ENCODE data around the gene CCNT1. TPM values are rescaled to one million over a fixed set of nuclear protein-coding genes. Genes with fewer than 3 reads are reported as not detected.

Gene CCNT1
- total and polyA plus RNA-seq, 2 experiments from 2014 or later: 5.5 to 19.3 TPM

DNA sequence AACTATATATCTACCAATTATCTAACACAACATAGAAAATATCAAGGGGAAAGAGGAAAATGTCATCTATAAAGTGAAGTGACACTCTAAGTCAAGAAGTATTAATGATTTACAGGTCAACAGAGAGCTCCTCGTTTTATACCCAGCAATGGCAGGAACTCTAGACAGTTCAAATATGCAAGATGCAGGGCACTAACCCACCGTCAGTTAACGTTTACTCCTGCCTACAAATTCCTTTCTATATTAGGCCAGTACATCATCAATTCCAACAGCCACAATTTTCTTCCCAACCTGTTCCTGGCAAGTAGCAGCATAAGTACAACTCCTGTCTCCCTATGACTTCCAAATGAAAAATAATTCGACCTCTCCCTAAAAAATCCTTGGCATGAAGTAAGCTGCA, 25.5 kb downstream of the CCNT1 start:
- 74 to 75% methylated on average over 4 of the region's 4 CpGs for WGBS, 2 experiments (ENCODE audit: low coverage in 1 of 2, low lambda C conversion rate in 2 of 2, missing lambda C conversion rate in 2 of 2)

DNA sequence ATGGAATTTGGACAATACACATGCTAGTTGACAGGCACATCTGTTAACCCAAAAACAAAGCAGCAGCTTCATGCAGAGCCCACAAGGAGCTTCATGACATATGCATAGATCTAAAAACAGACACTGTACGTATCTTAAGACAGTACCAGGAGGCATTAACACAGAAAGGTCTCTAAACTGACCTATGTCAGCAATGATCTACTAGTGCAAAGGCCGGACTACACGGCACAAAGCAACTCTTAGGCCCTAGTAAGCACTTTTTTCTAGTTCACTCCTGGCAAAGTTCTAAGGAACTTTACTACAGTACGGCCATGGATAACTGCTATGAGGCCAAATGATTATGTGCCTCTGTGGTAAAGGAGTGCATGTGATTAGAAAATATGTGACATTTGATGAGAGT, 26.1 kb downstream of the CCNT1 start:
- Histone ChIP-seq H3K9me3 (ENCODE audit: low read depth) (no peaks in the 10 kb centered on the region), H3K27me3 (replicated peaks; ENCODE audit: insufficient read depth) (no peaks in the 10 kb centered on the region), H3K4me2 (ENCODE audit: unreplicated experiment) (no peak overlapping the region), H4K20me1 (ENCODE audit: insufficient read depth) (peaks cover 7% of the 10 kb centered on the region; the same call in 1 of the 2 replicates), H2AFZ (no peak overlapping the region), H3K9ac (no peak overlapping the region), H3K79me2 (ENCODE audit: insufficient read depth) (peaks cover 55% of the 10 kb centered on the region), H3K27ac (no peak overlapping the region), H3K4me1 (ENCODE audit: insufficient read depth) (no peaks in the 10 kb centered on the region), H3F3A (ENCODE audit: insufficient read depth) (peaks cover 23% of the 10 kb centered on the region), H3K9me2 (ENCODE audit: insufficient read depth) (no peaks in the 10 kb centered on the region), H3K4me3 (no peak overlapping the region), H3K36me3 (ENCODE audit: low read depth) (peaks cover 72% of the 10 kb centered on the region)
- WGBS, 2 experiments (ENCODE audit: low coverage in 1 of 2, low lambda C conversion rate in 2 of 2, missing lambda C conversion rate in 2 of 2): 86 to 87% methylated on average over 4 of the region's 4 CpGs
- TF ChIP-seq EZH2 (IDR thresholded peaks at IDR 0.05; ENCODE audit: insufficient read depth, poor library complexity, severe bottlenecking) (no peak), EZH2phosphoT487 (IDR thresholded peaks at IDR 0.05; ENCODE audit: insufficient read depth, low read depth) (no peak)
- in situ Hi-C loops (cut with MboI): no loop called here
- no peak for DNase-seq

More for the DNA sequence above, 25.5 kb downstream of the CCNT1 start:
- no peak for DNase-seq
- H3K9ac ChIP-seq: no peak overlapping the region
- H2AFZ ChIP-seq: no peak overlapping the region
- H3K4me2 ChIP-seq (ENCODE audit: unreplicated experiment): no peak overlapping the region
- peaks cover 23% of the 10 kb centered on the region for H3F3A ChIP-seq (ENCODE audit: insufficient read depth)
- H4K20me1 ChIP-seq (ENCODE audit: insufficient read depth): peaks cover 7% of the 10 kb centered on the region; the same call in 1 of the 2 replicates
- no peak for TF ChIP-seq EZH2phosphoT487 (IDR thresholded peaks at IDR 0.05; ENCODE audit: insufficient read depth, low read depth)
- no peak for TF ChIP-seq EZH2 (IDR thresholded peaks at IDR 0.05; ENCODE audit: insufficient read depth, poor library complexity, severe bottlenecking)
- no peaks in the 10 kb centered on the region for H3K27me3 ChIP-seq (replicated peaks; ENCODE audit: insufficient read depth)
- no peak overlapping the region for H3K27ac ChIP-seq
- in situ Hi-C loops (cut with MboI): no loop called here
- peaks cover 60% of the 10 kb centered on the region for H3K79me2 ChIP-seq (ENCODE audit: insufficient read depth)
- no peak overlapping the region for H3K4me3 ChIP-seq
- no peaks in the 10 kb centered on the region for H3K4me1 ChIP-seq (ENCODE audit: insufficient read depth)
- H3K9me2 ChIP-seq (ENCODE audit: insufficient read depth): no peaks in the 10 kb centered on the region
- H3K36me3 ChIP-seq (ENCODE audit: low read depth): peaks cover 78% of the 10 kb centered on the region
- H3K9me3 ChIP-seq (ENCODE audit: low read depth): no peaks in the 10 kb centered on the region

DNA sequence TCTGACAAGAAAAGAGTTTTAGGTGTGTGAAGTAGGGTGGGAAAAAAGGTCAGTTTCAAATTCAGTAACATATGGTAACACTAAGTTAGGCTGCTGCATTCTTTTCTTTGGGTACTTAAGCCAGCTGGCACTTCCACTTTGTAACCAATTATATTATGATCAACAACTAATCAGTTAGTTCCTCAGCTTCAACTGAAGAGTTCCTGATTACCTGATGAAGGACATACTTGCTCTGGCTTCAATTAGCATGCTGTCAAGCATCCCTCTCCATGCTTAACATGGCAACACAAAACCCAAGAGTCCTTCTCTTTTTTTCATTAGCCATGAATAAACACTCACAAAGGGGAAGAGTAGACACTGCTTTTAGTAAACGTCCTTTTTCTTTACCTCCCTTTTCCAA, 27.7 kb downstream of the CCNT1 start:
- H4K20me1 ChIP-seq (ENCODE audit: insufficient read depth): peaks cover 7% of the 10 kb centered on the region; the same call in 1 of the 2 replicates
- no peak overlapping the region for H2AFZ ChIP-seq
- H3K27ac ChIP-seq: no peak overlapping the region
- H3K4me3 ChIP-seq: no peak overlapping the region
- no peaks in the 10 kb centered on the region for H3K9me2 ChIP-seq (ENCODE audit: insufficient read depth)
- WGBS, 2 experiments (ENCODE audit: low coverage in 1 of 2, low lambda C conversion rate in 2 of 2, missing lambda C conversion rate in 2 of 2): 11 to 12% methylated on average over 1 of the region's 1 CpG
- TF ChIP-seq EZH2 (IDR thresholded peaks at IDR 0.05; ENCODE audit: insufficient read depth, poor library complexity, severe bottlenecking) (no peak), EZH2phosphoT487 (IDR thresholded peaks at IDR 0.05; ENCODE audit: insufficient read depth, low read depth) (no peak)
- H3K79me2 ChIP-seq (ENCODE audit: insufficient read depth): peaks cover 40% of the 10 kb centered on the region
- H3K27me3 ChIP-seq (replicated peaks; ENCODE audit: insufficient read depth): no peaks in the 10 kb centered on the region
- peaks cover 59% of the 10 kb centered on the region for H3K36me3 ChIP-seq (ENCODE audit: low read depth)
- no peak overlapping the region for H3K4me2 ChIP-seq (ENCODE audit: unreplicated experiment)
- no peaks in the 10 kb centered on the region for H3K9me3 ChIP-seq (ENCODE audit: low read depth)
- no peak overlapping the region for H3K9ac ChIP-seq
- in situ Hi-C loops (cut with MboI): no loop called here
- H3F3A ChIP-seq (ENCODE audit: insufficient read depth): peaks cover 29% of the 10 kb centered on the region
- no peak for DNase-seq
- H3K4me1 ChIP-seq (ENCODE audit: insufficient read depth): no peaks in the 10 kb centered on the region

DNA sequence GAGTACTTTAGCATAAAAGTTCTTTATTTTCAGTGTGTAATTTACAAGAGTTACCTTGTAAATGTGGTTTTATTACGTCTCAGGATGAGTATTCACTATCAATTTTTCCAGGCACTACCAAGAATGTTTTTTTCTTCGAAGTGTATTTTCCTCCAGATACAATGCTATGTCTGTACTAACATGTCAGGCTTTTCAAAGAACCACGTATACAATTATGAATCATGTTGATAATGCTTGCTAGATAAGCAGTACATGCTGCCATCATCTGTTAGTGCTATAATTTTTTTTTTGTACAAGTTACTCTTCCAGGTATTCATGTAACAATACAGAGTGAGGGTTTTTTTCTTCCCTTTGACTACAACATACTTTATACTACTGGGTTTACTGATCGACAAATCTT, 28.9 kb downstream of the CCNT1 start:
- no peak for TF ChIP-seq EZH2 (IDR thresholded peaks at IDR 0.05; ENCODE audit: insufficient read depth, poor library complexity, severe bottlenecking)
- TF ChIP-seq EZH2phosphoT487 (IDR thresholded peaks at IDR 0.05; ENCODE audit: insufficient read depth, low read depth): no peak
- peaks cover 47% of the 10 kb centered on the region for H3K36me3 ChIP-seq (ENCODE audit: low read depth)
- H2AFZ ChIP-seq: no peak overlapping the region
- H3K27me3 ChIP-seq (replicated peaks; ENCODE audit: insufficient read depth): no peaks in the 10 kb centered on the region
- H3K4me2 ChIP-seq (ENCODE audit: unreplicated experiment): no peak overlapping the region
- H3K9ac ChIP-seq: no peak overlapping the region
- peaks cover 7% of the 10 kb centered on the region; the same call in 1 of the 2 replicates for H4K20me1 ChIP-seq (ENCODE audit: insufficient read depth)
- H3K27ac ChIP-seq: no peak overlapping the region
- in situ Hi-C loops (cut with MboI): no loop called here
- no peaks in the 10 kb centered on the region for H3K4me1 ChIP-seq (ENCODE audit: insufficient read depth)
- H3K9me2 ChIP-seq (ENCODE audit: insufficient read depth): no peaks in the 10 kb centered on the region
- H3K79me2 ChIP-seq (ENCODE audit: insufficient read depth): peaks cover 28% of the 10 kb centered on the region
- H3K9me3 ChIP-seq (ENCODE audit: low read depth): no peaks in the 10 kb centered on the region
- DNase-seq: no peak
- 93 to 94% methylated on average over 4 of the region's 4 CpGs for WGBS, 2 experiments (ENCODE audit: low coverage in 1 of 2, low lambda C conversion rate in 2 of 2, missing lambda C conversion rate in 2 of 2)
- peaks cover 34% of the 10 kb centered on the region for H3F3A ChIP-seq (ENCODE audit: insufficient read depth)
- no peak overlapping the region for H3K4me3 ChIP-seq
